HEK293T (cell line): Measurements from ENCODE around the gene KCNK10.

Experiments
- CTCF ChIA-PET: fragments of 350-600 bp; formaldehyde crosslinking; extraction: SDS; loops from one replicate; lab custom pipeline; 2021; ENCODE audit warnings: antibody characterized with exemption, inconsistent platforms; lab: Yijun Ruan, JAX
- POLR2A ChIA-PET: fragments of 350-600 bp; formaldehyde crosslinking; extraction: SDS; loops from one replicate; lab custom pipeline; 2020; ENCODE audit warnings: antibody characterized with exemption, inconsistent platforms; lab: Yijun Ruan, JAX
- DNase-seq: peaks from one replicate; pipeline ENCODE4 v3.0.0; 2012; ENCODE audit warnings: mixed read lengths; ENCODE audit errors: extremely low spot score
- ARNT ChIP-seq: fragments of 450-650 bp; IDR thresholded peaks from 2 replicates; pipeline ENCODE4 v1.6.1; 2017; ENCODE audit warnings: mild to moderate bottlenecking
- BHLHE40 ChIP-seq: fragments of 450-650 bp; IDR thresholded peaks from 2 replicates; pipeline ENCODE4 v1.6.1; 2016; ENCODE audit warnings: mild to moderate bottlenecking, moderate library complexity, borderline replicate concordance
- CTBP1 ChIP-seq: fragments of 450-650 bp; IDR thresholded peaks from 2 replicates; pipeline ENCODE4 v1.6.1; 2016; ENCODE audit warnings: borderline replicate concordance
- ELF4 ChIP-seq: fragments of 450-650 bp; IDR thresholded peaks from 2 replicates; pipeline ENCODE4 v1.6.1; 2017; ENCODE audit warnings: antibody characterized with exemption
- FOXA1 ChIP-seq: fragments of 450-650 bp; IDR thresholded peaks from 2 replicates; pipeline ENCODE4 v1.6.1; 2016; ENCODE audit warnings: mild to moderate bottlenecking
- FOXK2 ChIP-seq: fragments of 450-650 bp; IDR thresholded peaks from 2 replicates; pipeline ENCODE4 v1.6.1; 2016; ENCODE audit warnings: mild to moderate bottlenecking
- FOXM1 ChIP-seq: fragments of 450-650 bp; IDR thresholded peaks from 2 replicates; pipeline ENCODE4 v1.6.1; 2017; ENCODE audit warnings: mild to moderate bottlenecking, borderline replicate concordance
- HDGF ChIP-seq: fragments of 450-650 bp; IDR thresholded peaks from 2 replicates; pipeline ENCODE4 v1.6.1; 2017; ENCODE audit warnings: antibody characterized with exemption, borderline replicate concordance
- L3MBTL2 ChIP-seq: fragments of 450-650 bp; conservative IDR thresholded peaks from 2 replicates; pipeline ENCODE4 v1.6.1; 2016; ENCODE audit warnings: mild to moderate bottlenecking
- LEF1 ChIP-seq: fragments of 450-650 bp; IDR thresholded peaks from 2 replicates; pipeline ENCODE4 v1.6.1; 2017; ENCODE audit warnings: mild to moderate bottlenecking, borderline replicate concordance
- NFRKB ChIP-seq: fragments of 450-650 bp; IDR thresholded peaks from 2 replicates; pipeline ENCODE4 v1.6.1; 2016; ENCODE audit warnings: mild to moderate bottlenecking, moderate library complexity
- PKNOX1 ChIP-seq: fragments of 450-650 bp; IDR thresholded peaks from 2 replicates; pipeline ENCODE4 v1.6.1; 2016
- SP1 ChIP-seq: fragments of 450-650 bp; IDR thresholded peaks from 2 replicates; pipeline ENCODE4 v1.6.1; 2017
- SUZ12 ChIP-seq: fragments of 450-650 bp; IDR thresholded peaks from 2 replicates; pipeline ENCODE4 v1.6.1; 2016; ENCODE audit warnings: mild to moderate bottlenecking
- TARDBP ChIP-seq: fragments of 450-650 bp; IDR thresholded peaks from 2 replicates; pipeline ENCODE4 v1.6.1; 2016
- ZNF384 ChIP-seq: fragments of 450-650 bp; IDR thresholded peaks from 2 replicates; pipeline ENCODE4 v1.6.1; 2016

KCNK10 gene

GRCh38 chr14:88301381-88301780 is 21.7 kb downstream of the KCNK10 start:
- CTCF ChIA-PET = no interaction called here
- POLR2A ChIA-PET = no interaction called here
- TF ChIP-seq BHLHE40 (no peak), ZNF384 (no peak), ARNT (no peak), CTBP1 (no peak)
- DNase-seq = no peak

GRCh38 chr14:88300817-88301216 is 22.3 kb downstream of the KCNK10 start:
- ChIA-PET POLR2A (no interaction called here), CTCF (no interaction called here)
- TF ChIP-seq LEF1 (no peak), PKNOX1 (no peak), BHLHE40 (no peak), FOXM1 (no peak), SP1 (no peak), L3MBTL2 (no peak), HDGF (no peak), NFRKB (no peak), ARNT (no peak), SUZ12 (no peak), ELF4 (no peak), FOXK2 (no peak), ZNF384 (no peak), FOXA1 (no peak), TARDBP (no peak), CTBP1 (no peak)
- DNase-seq = no peak

GRCh38 chr14:88299865-88300530 is 23.1 kb downstream of the KCNK10 start:
- no peak for TF ChIP-seq TARDBP
- no peak for TF ChIP-seq FOXA1
- no peak for TF ChIP-seq ELF4
- no peak for TF ChIP-seq FOXM1
- no peak for TF ChIP-seq NFRKB
- no peak for TF ChIP-seq HDGF
- TF ChIP-seq SP1 = no peak
- POLR2A ChIA-PET = no interaction called here
- CTCF ChIA-PET = no interaction called here
- DNase-seq = no peak

- ChIA-PET CTCF (no interaction called here), POLR2A (no interaction called here)
- no peak for DNase-seq
- TF ChIP-seq FOXK2 = no peak
- no peak for TF ChIP-seq SUZ12
- TF ChIP-seq L3MBTL2 = no peak
- no peak for TF ChIP-seq BHLHE40
- no peak for TF ChIP-seq PKNOX1
- TF ChIP-seq FOXA1 = no peak
- TF ChIP-seq TARDBP = no peak
- no peak for TF ChIP-seq HDGF
Measured at GRCh38 chr14:88297306-88297705, 25.8 kb downstream of the KCNK10 start.

GRCh38 chr14:88296351-88296750 is 26.7 kb downstream of the KCNK10 start:
- ChIA-PET POLR2A (no interaction called here), CTCF (no interaction called here)
- TF ChIP-seq HDGF (no peak), LEF1 (no peak), SP1 (no peak), BHLHE40 (no peak), ELF4 (no peak), TARDBP (no peak), PKNOX1 (no peak)
- no peak for DNase-seq

- CTCF ChIA-PET = no interaction called here
Measured at GRCh38 chr14:88289996-88290395, 33.1 kb downstream of the KCNK10 start.

More at GRCh38 chr14:88289996-88290395, 33.1 kb downstream of the KCNK10 start:
- POLR2A ChIA-PET = no interaction called here
- DNase-seq = no peak
- no peak for TF ChIP-seq SP1
- TF ChIP-seq ARNT = no peak
- TF ChIP-seq ELF4 = no peak
- no peak for TF ChIP-seq ZNF384
- TF ChIP-seq FOXK2 = no peak
- no peak for TF ChIP-seq FOXA1
- TF ChIP-seq CTBP1 = no peak
- TF ChIP-seq PKNOX1 = no peak
- TF ChIP-seq TARDBP = no peak
- TF ChIP-seq NFRKB = no peak
- TF ChIP-seq SUZ12 = no peak
- TF ChIP-seq BHLHE40 = no peak
- TF ChIP-seq LEF1 = no peak
- TF ChIP-seq HDGF = no peak
- no peak for TF ChIP-seq FOXM1
